HG02943 (cell line): ENCODE data around the gene DSC3.
"Not testable (repeated sequence)": the region's sequence is repeated elsewhere in the genome, so short reads cannot be mapped to it uniquely, and the experiment has no call there.

Source experiments
- ATAC-seq: cut with Tn5 transposase; IDR thresholded peaks from one replicate; pipeline ENCODE4 v1.9.1; 2021; ENCODE audit warnings: mild to moderate bottlenecking, low read depth, moderate library complexity; ENCODE audit not compliant: unreplicated experiment

The DSC3 gene

DNA sequence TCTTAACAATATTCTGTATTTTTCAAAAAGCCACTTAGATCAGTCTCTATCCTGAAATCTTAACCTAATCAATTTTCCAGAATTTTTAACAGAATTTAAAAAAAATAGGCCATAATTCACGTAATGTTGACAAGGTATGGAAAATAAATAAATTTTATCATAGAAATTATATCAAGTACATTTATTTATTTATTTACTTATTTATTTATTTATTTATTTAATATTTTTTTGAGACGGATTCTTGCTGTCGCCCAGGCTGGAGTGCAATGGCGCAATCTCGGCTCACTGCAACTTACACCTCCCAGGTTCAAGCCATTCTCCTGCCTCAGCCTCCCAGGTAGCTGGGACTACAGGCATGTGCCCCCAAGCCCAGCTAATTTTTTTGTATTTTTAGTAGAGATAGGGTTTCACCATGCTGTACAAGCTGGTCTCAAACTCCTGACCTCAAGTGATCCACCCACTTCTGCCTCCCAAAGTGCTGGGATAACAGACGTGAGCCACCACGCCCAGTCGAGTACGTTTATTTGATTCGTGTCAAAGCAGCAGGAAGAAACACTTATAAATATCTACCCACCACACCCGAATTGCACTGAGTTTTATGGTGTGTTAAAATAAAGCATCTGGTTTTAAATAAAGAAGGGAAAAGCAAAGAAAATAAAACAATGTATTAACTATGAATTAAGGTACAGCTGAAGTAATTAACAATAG lies 60.1 kb downstream of the DSC3 start:
- ATAC-seq: no peak

DNA sequence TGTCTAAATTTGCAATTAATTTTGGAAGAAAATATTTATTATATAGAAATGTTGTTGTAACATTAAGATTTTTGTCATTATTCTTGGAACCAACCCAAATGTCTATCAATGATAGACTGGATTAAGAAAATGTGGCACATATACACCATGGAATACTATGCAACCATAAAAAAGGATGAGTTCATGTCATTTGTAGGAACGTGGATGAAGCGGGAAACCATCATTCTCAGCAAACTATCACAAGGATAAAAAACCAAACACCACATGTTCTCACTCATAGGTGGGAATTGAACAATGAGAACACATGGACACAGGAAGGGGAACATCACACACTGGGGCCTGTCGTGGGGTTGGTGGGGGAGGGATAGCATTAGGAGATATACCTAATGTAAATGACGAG lies 64.5 kb downstream of the DSC3 start:
- not testable (repeated sequence) for ATAC-seq

GRCh38 chr18:30971338-30971956 lies 71.1 kb downstream of the DSC3 start:
- ATAC-seq: no peak

DNA sequence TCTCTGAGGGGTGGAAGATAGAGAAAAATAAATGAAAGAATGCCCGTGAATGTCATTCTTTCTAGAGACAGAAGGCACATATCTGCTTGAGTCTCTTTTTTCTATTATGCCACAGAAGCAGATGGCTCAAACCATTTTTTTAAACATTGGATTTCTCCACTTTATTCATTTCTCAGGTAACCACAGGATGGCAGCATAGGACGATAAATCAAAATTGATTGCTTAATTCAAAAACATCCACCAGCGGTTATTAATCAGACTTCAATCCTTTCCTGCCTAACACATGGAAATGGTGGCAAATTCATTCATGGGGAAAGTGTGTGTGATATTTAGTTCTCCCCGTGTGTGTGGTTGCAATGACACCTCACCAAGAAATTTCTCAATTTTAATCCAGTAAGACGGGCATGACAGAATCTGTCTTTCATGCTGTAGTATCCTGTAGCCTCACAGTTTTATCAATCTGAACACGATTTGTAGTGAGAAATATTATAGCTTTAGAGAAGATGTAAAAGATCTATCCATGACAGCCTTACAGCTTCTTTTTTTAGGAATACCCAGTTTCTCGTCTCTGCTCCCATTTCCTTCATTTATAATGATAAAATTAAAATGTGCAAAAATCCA lies 72.2 kb downstream of the DSC3 start:
- ATAC-seq: no peak

DNA sequence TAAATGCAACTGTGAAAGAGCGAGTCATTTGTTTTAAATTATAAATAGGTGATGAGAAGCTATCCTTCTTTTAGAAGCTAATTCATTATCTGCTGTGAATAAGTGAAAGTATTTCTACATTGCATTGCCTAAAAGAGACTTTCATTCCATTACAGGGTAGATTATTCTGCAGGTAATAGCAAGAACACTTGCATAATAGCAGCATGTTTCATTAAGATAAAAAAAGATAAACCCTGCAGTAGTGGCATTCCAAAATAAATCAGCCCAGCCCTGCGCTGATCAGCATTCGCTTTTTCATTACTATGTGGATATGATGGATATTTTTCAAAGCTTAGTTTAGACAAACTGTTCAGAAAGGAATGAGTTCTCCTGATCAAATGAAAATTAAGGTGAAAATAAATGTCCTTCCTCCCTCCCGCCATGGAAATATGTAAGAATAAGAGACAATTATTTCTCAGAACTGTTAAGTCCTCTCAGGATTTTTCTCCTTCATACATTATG lies 72.8 kb downstream of the DSC3 start:
- no peak for ATAC-seq

- ATAC-seq: no peak
Observed at GRCh38 chr18:30967701-30968100, 74.8 kb downstream of the DSC3 start.

DNA sequence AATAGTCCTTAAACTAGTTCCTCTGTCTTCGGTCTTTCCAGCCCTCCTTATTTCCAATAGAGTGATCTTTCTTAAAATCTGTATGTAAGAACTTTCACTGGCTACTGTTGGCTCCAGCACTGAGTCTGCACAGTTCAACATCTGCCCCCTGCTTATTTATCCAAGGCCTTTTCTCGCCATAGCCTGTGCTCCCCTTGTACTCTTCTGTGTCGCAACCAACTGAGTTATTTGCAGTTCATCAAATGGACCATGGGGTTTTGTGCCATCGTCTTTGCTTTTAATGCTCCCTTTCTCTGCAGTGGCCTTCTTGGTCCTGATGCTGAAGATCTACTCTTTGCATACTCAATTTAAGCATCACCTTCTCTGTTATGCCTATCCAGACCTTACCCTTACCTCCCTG lies 77.3 kb downstream of the DSC3 start:
- ATAC-seq: no peak

DNA sequence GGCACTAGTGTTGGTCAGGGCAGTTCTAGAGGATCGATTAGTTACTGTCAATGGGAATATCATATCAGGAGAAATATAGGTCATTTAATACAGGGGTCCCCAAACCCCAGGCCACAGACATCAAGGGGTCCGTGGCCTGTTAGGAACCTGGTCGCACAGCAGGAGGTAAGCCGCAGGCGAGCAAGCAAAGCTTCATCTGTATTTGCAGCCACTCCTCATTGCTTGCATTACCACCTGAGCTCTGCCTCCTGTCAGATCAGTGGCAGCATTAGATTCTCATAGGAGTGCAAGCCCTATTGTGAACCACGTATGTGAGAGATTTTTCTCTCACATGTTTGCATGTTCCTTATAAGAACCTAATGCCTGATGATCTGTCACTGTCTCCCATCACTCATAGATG lies 81.9 kb downstream of the DSC3 start:
- no peak for ATAC-seq

DNA sequence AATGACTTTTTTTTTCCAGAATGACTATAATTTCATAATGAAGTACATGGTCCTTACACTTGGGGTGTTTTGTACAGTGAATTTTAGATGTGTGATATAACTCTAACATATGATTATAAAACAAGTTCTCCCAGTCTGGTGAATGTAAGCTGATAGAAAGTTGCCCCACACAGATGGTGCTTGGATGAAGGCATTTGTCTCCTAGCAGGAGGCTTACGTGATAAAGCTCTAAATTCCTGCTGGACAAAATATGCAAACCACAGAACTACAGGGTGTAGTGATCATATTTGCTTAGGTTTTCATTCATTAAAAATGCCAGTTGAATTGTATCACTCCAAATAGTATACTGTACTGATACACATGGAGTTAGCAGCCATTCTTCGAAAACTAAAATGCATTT lies 85.5 kb downstream of the DSC3 start:
- no peak for ATAC-seq

DNA sequence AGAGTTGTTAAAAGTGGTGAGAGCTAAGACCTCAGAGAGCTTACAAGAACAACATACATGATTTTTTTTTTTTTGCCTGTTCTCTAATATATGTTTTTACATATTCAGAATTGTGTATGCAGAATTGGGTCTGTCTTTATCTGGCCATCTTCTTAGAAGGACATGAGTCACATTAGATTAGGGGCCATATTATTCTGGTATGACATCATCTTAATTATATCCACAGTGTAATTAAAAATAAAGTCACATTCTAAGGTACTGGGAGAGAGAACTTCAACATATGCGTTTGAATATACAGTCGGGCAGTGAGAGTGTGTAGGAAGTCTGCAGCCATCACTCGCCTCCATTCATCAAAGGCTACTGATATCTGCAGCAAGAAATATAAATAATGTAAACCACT lies 88.3 kb downstream of the DSC3 start:
- ATAC-seq: no peak

DNA sequence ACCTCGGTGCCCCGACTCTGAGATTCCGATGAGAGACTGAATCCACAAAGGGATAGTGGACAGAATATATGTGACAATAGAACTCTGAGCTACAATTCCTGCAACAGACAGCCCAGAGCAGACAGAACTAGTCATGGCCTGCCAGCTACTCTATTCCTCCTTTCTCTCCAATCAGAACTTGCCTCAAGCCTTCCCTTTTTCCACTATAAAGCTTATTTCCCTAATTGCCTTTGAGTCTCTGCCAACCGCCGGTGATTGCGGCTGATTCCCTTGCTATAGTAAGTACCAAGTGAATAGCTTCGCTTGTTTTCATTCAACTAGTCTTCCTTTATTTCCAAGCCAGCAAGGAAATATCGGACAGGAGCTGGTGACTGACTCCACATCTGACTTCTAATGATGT lies 96.8 kb downstream of the DSC3 start:
- ATAC-seq: no peak

DNA sequence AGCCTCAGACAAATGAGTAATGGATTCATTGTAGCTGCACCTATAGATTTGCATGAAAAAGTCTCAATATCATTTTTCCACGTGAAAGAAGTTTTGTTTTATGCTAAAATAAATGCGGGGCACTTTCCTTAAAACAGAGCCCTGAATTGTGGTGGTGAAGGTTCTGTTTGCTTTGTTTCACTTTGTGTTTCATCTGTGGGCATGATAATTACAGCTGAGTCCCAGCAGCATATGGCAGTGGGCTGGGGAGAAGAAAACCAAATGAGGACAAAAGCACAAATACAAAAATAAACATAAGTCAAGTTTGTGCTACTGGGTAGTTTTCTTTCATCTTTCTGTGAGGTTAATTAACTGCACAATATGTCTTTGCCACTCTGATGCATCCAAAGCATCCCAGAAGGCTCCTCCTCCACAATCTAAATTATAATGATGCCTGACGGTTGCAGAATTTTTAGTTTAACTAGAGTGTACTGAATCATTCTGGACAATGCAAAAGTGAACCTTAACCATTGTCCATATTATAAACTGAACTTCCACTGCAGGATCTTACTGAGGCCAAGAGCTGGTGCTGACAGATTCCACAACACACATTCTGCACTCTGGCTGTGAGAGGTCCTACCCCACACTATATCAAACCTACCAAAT lies 97.6 kb downstream of the DSC3 start:
- ATAC-seq: no peak

DNA sequence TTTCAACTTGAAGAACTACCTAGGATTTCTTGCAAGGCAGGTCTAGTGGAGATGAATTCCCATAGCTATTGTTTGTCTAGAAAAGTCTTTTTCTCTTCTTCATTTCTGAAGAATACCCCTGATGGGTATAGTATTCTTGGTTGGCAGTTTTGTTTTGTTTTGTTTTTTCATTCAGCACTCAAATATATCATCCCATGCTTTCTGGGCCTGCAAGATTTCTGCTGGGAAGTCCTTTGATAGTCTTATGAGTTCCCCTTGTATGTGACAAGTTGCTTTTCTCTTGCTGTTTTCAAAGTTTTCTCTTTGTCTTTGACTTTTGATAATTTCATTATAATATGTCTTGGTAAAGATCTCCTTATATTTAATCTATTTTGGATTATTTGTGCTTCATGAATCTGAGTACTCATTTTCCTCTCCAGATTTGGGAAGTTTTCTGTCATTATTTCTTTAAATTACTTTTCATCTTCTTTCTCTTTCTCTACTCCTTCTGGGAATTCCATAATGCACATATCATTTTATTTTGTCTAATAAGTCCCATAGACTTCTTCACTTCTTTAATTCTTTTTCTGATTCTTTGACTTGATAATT lies 101.5 kb downstream of the DSC3 start:
- no peak for ATAC-seq
